ENCODE measurements around the gene DSN1. TPM values are rescaled to one million over a fixed set of nuclear protein-coding genes. Genes with fewer than 3 reads are reported as not detected.

DSN1 gene
- total RNA-seq, 2 experiments from 2014 or later, result 31.9 to 32.0 TPM

- POLR2A ChIA-PET, result no interaction called here
- Mint-ChIP-seq H3K9me3 (no peaks in the 10 kb centered on the region), H3K27ac (no peak overlapping the region), H3K4me1 (no peaks in the 10 kb centered on the region), H3K36me3 (ENCODE audit: low read depth) (no peaks in the 10 kb centered on the region), H3K27me3 (no peaks in the 10 kb centered on the region), H3K4me3 (no peak overlapping the region)
- DNase-seq, result no peak
- CTCF ChIA-PET, result interaction anchor here (0.6 to 3.6 kb wide), 3 partner anchors 16 to 91 kb away, joined by 3 to 14 read pairs (median 3); no protein-coding TSS in a partner anchor
Measured at GRCh38 chr20:36792422-36792821, 18.9 kb upstream of the DSN1 start.

DNA sequence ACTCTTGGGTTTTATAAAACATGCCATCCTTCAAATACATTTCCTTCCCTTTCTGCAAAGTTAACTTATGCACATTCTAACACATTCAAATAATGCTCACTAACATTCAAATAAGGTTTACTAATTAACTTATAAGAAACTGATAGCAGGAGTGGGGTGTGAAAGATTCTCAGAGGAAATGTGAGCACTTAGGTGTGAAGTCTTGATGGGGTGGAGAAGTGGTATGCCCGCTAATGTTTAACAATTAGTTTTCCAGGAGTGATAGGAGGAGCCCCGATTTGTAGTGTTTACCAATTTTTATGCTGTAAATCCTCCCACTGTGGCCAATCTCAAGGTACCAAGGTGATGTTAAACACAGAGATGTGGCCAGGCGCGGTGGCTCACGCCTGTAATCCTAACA lies 18.3 kb upstream of the DSN1 start:
- H3K27me3 Mint-ChIP-seq, result no peaks in the 10 kb centered on the region

DNA sequence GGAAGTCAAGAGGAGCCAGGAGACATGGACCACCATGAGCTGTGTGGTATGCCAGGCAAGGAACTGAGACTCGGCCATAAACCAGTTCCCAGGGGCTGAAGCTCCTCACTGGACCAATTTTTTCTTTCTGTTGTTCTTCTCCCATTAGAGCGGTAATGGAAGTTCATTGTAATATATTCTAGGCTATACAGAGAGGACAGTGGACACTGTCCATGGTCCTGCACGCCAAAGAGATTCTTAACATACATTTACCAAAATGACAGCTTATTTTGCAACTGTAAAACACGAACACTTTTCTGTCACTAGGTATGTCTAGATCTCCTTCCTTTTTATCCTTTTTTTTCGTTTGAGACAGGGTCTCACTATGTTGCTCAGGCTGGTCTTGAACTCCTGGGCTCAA lies 13.1 kb upstream of the DSN1 start:
- DNase-seq, result no peak
- no peaks in the 10 kb centered on the region for H3K36me3 Mint-ChIP-seq (ENCODE audit: low read depth)
- no peaks in the 10 kb centered on the region for H3K9me3 Mint-ChIP-seq
- no peaks in the 10 kb centered on the region for H3K4me1 Mint-ChIP-seq
- H3K4me3 Mint-ChIP-seq, result no peak overlapping the region
- ChIA-PET POLR2A (interaction anchor here (0.5 kb wide), 1 partner anchor 113 kb away, joined by 3 read pairs; no protein-coding TSS in a partner anchor), CTCF (interaction anchor here (1.2 kb wide), 1 partner anchor 22 kb away, joined by 4 read pairs; no protein-coding TSS in a partner anchor)
- no peaks in the 10 kb centered on the region for H3K27me3 Mint-ChIP-seq
- H3K27ac Mint-ChIP-seq, result no peak overlapping the region

More for the DNA sequence above, 18.3 kb upstream of the DSN1 start:
- H3K9me3 Mint-ChIP-seq, result no peaks in the 10 kb centered on the region
- no peak overlapping the region for H3K27ac Mint-ChIP-seq
- ChIA-PET CTCF (interaction anchor here (0.6 to 3.6 kb wide), 2 partner anchors 17 to 86 kb away, joined by 3 to 14 read pairs; no protein-coding TSS in a partner anchor), POLR2A (no interaction called here)
- no peak for DNase-seq
- no peak overlapping the region for H3K4me3 Mint-ChIP-seq
- H3K36me3 Mint-ChIP-seq (ENCODE audit: low read depth), result no peaks in the 10 kb centered on the region
- no peaks in the 10 kb centered on the region for H3K4me1 Mint-ChIP-seq

DNA sequence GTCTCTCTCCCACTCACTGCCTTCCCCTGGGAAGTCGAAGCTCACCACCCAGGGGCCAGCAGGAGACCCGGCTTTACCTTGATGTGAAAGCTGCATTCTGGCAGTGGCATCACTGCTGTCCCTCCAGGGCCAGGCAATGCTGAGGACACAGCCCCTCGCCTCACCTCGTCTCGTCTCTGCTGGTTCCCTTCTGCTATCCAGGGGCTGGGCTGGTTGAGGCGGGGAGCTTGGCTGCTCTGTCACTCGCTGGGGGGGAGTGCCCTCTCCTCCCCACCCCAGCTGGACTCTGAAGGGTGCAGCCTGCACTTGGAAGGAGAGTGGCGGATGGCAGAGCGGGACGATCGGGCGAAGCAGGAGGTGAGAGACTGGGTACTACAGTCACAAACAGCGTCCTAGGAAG lies 12.7 kb upstream of the DSN1 start:
- no peak for DNase-seq
- Mint-ChIP-seq H3K9me3 (no peaks in the 10 kb centered on the region), H3K27ac (no peak overlapping the region), H3K4me3 (no peak overlapping the region), H3K27me3 (no peaks in the 10 kb centered on the region), H3K36me3 (ENCODE audit: low read depth) (no peaks in the 10 kb centered on the region), H3K4me1 (no peaks in the 10 kb centered on the region)
- ChIA-PET CTCF (interaction anchor here (1.2 kb wide), 1 partner anchor 22 kb away, joined by 4 read pairs; no protein-coding TSS in a partner anchor), POLR2A (interaction anchor here (0.5 kb wide), 1 partner anchor 113 kb away, joined by 3 read pairs; no protein-coding TSS in a partner anchor)

GRCh38 chr20:36785308-36785707 lies 11.7 kb upstream of the DSN1 start:
- ChIA-PET POLR2A (no interaction called here), CTCF (no interaction called here)
- no peak for DNase-seq
- Mint-ChIP-seq H3K27ac (no peak overlapping the region), H3K36me3 (ENCODE audit: low read depth) (no peaks in the 10 kb centered on the region), H3K9me3 (no peaks in the 10 kb centered on the region), H3K27me3 (no peaks in the 10 kb centered on the region), H3K4me1 (no peaks in the 10 kb centered on the region), H3K4me3 (no peak overlapping the region)

DNA sequence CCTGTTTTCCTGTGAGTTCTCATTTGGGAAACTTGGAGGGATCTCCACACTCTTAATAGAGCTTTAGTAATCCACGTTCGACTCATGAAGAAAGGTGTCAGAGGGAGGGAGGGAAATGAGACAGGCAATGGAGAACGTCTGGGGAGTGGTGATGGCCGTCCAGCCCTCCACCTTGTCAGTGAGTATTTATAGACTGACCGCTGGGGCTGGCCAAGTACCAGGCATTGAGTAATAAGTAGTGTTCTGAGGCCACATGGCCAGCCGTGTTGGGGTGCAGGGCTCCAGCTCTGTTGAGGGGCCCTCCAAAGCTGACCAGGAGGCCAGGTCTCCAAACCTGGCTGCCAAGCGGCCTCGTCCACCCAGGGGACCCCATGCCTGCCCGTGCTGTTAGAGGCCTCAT lies 11.3 kb upstream of the DSN1 start:
- H3K27ac Mint-ChIP-seq, result no peak overlapping the region
- CTCF ChIA-PET, result interaction anchor here (0.9 kb wide), 1 partner anchor 11 kb away, joined by 3 read pairs; the partner anchor contains the start of gene DSN1

GRCh38 chr20:36784116-36784515 lies 10.6 kb upstream of the DSN1 start:
- no peak overlapping the region for H3K4me3 Mint-ChIP-seq
- H3K9me3 Mint-ChIP-seq, result no peaks in the 10 kb centered on the region
- no peak overlapping the region for H3K27ac Mint-ChIP-seq
- ChIA-PET CTCF (interaction anchor here (0.9 kb wide), 1 partner anchor 10 kb away, joined by 3 read pairs; the partner anchor contains the start of gene DSN1), POLR2A (no interaction called here)
- DNase-seq, result no peak
- H3K4me1 Mint-ChIP-seq, result no peaks in the 10 kb centered on the region
- no peaks in the 10 kb centered on the region for H3K36me3 Mint-ChIP-seq (ENCODE audit: low read depth)
- H3K27me3 Mint-ChIP-seq, result peaks cover under 1% of the 10 kb centered on the region

More for the DNA sequence above, 11.3 kb upstream of the DSN1 start:
- Mint-ChIP-seq H3K9me3 (no peaks in the 10 kb centered on the region), H3K4me1 (no peaks in the 10 kb centered on the region), H3K27me3 (no peaks in the 10 kb centered on the region), H3K4me3 (no peak overlapping the region), H3K36me3 (ENCODE audit: low read depth) (no peaks in the 10 kb centered on the region)
- POLR2A ChIA-PET, result no interaction called here
- no peak for DNase-seq

DNA sequence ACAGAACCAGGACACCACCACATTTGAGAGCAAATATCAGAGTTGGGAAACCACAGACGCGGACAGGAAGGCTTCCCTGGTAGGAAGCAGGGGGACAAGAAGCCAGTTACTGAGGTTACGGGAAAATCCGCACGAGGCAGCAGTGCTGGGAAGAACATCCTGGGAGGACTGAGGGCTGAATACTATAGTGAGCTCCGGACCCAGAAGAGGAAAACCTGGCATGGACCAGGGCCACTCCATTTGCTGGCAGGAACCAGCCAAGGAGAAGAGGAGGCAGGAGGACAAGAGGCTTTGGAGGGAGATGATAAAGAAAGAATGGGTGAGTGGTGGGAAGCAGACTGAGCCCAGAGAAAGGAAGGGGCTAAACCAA lies 6.1 kb upstream of the DSN1 start:
- H3K4me3 Mint-ChIP-seq, result no peak overlapping the region
- H3K36me3 Mint-ChIP-seq (ENCODE audit: low read depth), result no peaks in the 10 kb centered on the region
- POLR2A ChIA-PET, result no interaction called here
- no peak for DNase-seq
- no peak overlapping the region for H3K27ac Mint-ChIP-seq
- peaks cover 2% of the 10 kb centered on the region for H3K4me1 Mint-ChIP-seq
- H3K27me3 Mint-ChIP-seq, result peaks cover 5% of the 10 kb centered on the region
- no peaks in the 10 kb centered on the region for H3K9me3 Mint-ChIP-seq
- CTCF ChIA-PET, result no interaction called here

DNA sequence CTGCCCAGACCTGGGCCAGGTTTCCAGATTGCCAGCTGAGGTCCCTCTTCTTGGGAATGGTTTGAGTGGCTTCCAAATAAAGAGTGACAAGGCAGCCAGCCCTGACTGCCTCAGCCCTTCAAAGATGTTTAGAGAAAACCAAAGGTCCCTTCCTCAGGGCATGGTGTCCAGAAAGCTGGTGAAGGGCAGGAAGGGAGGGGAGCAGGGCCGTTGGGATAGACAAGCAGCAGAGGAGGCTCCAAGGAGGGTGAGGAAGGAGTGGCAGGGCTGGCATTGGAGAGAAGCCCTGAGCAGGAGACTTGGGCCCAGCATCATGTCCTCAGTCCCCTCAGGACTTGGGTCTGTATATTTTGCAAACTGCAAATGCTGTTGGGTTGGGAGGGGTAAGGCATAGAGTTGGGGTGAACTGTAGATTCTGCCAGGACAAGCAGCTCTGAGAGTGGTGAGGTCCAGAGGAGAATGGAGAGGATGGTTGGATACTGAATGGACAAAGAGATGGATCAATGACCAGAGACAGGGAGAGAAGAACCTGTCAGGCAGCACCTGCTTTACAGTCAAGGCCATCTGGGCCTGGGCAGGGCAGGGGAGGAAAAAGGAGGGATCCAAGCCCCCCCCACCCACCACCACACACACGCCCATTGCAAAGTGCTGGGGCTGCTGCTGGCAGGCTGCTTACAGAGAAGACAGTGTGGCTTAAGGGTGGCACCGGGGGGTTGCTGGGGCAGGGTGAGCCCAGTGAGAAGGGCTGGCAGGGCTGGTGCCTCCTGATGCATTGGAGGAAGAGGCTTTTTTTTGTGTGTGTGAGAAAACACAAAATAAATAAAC lies 5.5 kb upstream of the DSN1 start:
- no peak for DNase-seq
- POLR2A ChIA-PET, result no interaction called here
- Mint-ChIP-seq H3K27me3 (peaks cover 5% of the 10 kb centered on the region), H3K4me3 (no peak overlapping the region), H3K4me1 (peaks cover 2% of the 10 kb centered on the region), H3K36me3 (ENCODE audit: low read depth) (no peaks in the 10 kb centered on the region), H3K27ac (no peak overlapping the region), H3K9me3 (no peaks in the 10 kb centered on the region)
- CTCF ChIA-PET, result no interaction called here

DNA sequence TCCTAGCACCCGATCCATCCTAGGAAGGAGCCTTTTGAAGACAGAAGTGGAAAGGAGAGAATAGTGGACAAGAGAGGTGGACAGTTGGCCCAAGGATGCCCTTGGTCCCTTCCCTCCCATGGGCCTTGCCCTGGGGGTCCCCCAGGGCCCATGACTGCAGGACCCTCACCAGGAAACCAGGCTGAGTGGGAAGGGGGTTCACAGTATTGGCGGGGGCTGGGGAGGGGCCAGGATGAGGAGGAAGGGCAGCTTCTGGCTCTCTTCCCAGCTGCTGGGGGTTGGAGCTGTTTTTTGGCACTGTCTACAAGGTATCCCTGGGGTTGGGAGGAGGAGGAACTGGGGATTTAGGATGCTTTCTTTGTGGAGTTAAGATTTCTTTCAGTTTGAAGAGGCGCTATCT lies 4.0 kb upstream of the DSN1 start:
- no peak for DNase-seq
- Mint-ChIP-seq H3K27ac (no peak overlapping the region), H3K9me3 (no peaks in the 10 kb centered on the region), H3K4me1 (peaks cover 12% of the 10 kb centered on the region), H3K4me3 (no peak overlapping the region), H3K27me3 (peaks cover 6% of the 10 kb centered on the region), H3K36me3 (ENCODE audit: low read depth) (peaks cover 5% of the 10 kb centered on the region)
- ChIA-PET CTCF (interaction anchor here (1.3 to 1.7 kb wide), 3 partner anchors 11 to 31 kb away, joined by 3 to 4 read pairs (median 4); no protein-coding TSS in a partner anchor), POLR2A (no interaction called here)

DNA sequence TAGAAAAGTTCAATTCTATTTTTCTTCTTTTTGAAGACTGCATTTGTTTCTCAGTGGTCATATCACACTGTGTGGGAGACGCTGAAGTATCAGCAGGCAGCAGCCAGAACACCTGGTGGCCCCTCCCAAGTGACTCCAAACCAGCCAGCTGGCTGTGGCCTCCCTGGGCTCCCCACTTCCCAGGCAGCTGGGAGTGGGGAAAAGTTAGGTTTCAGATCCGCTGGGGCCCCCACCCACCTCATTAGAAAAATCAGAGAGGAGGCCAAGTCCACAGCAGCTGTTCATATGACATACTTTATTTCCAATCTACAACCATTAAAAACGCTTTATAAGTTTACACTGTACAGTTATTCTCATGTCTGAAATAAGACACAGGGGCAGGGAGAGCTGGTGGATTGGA lies 3.6 kb upstream of the DSN1 start:
- Mint-ChIP-seq H3K9me3 (no peaks in the 10 kb centered on the region), H3K4me1 (peaks cover 15% of the 10 kb centered on the region), H3K4me3 (no peak overlapping the region), H3K27ac (no peak overlapping the region), H3K36me3 (ENCODE audit: low read depth) (peaks cover 7% of the 10 kb centered on the region), H3K27me3 (peaks cover 6% of the 10 kb centered on the region)
- ChIA-PET CTCF (interaction anchor here (0.7 to 1.7 kb wide), 5 partner anchors 12 to 1568 kb away, joined by 3 to 4 read pairs (median 3); no protein-coding TSS in a partner anchor), POLR2A (interaction anchor here (0.7 kb wide), 1 partner anchor 171 kb away, joined by 3 read pairs; the partner anchor contains the start of gene RAB5IF)
- DNase-seq, result no peak

- Mint-ChIP-seq H3K27ac (no peak overlapping the region), H3K9me3 (no peaks in the 10 kb centered on the region), H3K36me3 (ENCODE audit: low read depth) (peaks cover 15% of the 10 kb centered on the region), H3K4me1 (peaks cover 28% of the 10 kb centered on the region), H3K27me3 (peaks cover 6% of the 10 kb centered on the region), H3K4me3 (no peak overlapping the region)
- CTCF ChIA-PET, result interaction anchor here (2.5 kb wide), 1 partner anchor 33 kb away, joined by 12 read pairs; no protein-coding TSS in a partner anchor
- POLR2A ChIA-PET, result no interaction called here
- no peak for DNase-seq
Measured at GRCh38 chr20:36775826-36776225, 2.3 kb upstream of the DSN1 start.

DNA sequence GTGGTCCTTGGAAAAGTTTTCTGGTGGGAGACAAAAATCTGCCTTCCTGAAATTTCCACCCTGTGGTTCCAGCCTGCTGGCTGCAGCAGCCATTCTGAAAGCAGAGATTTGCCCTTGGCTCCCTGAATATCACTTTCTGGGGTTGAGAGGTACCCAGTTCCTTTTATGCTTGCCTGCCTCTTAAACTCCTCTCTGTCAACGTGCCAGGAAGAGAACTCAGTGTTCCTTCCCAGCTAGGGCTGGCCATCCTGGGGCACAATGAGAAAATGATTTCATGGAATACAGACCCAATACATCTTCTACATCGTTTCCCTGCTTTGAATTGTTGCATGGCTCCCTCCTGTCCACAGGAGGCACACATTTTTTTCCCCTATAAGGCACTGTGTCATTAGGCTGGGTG lies 1.6 kb upstream of the DSN1 start:
- Mint-ChIP-seq H3K27me3 (peaks cover 6% of the 10 kb centered on the region), H3K4me3 (peak overlapping the region; percentile 43), H3K36me3 (ENCODE audit: low read depth) (peaks cover 18% of the 10 kb centered on the region), H3K4me1 (peaks cover 32% of the 10 kb centered on the region), H3K27ac (no peak overlapping the region), H3K9me3 (no peaks in the 10 kb centered on the region)
- no peak for DNase-seq
- POLR2A ChIA-PET, result interaction anchor here (1.2 to 2.3 kb wide), 2 partner anchors 13 to 30 kb away, joined by 3 to 13 read pairs; partner anchors contain the start of gene NDRG3
- CTCF ChIA-PET, result interaction anchor here (1.1 to 2.5 kb wide), 4 partner anchors 19 to 55 kb away, joined by 4 to 12 read pairs (median 5); no protein-coding TSS in a partner anchor
